WI38 (cell line): ENCODE measurements around the gene MEF2A.
"Not testable (repeated sequence)": the region's sequence is repeated elsewhere in the genome, so short reads cannot be mapped to it uniquely, and the experiment has no call there.

ENCODE experiments used
- H3K4me3 ChIP-seq: 2 replicates; pipeline ENCODE4 v1.5.1; 2011; ENCODE audit warnings: low read depth, mild to moderate bottlenecking, control low read depth, low read length
- CTCF ChIP-seq: IDR thresholded peaks from 2 replicates; pipeline ENCODE4 v1.5.1; 2012; ENCODE audit warnings: low read depth, mild to moderate bottlenecking, control low read depth, low read length

Gene MEF2A

GRCh38 chr15:99565299-99566156 lies at the start of gene MEF2A:
TSS of gene MEF2A (plus strand) at chr15:99565984. CDS start at chr15:99633120, 67,136 bp downstream.
- TF ChIP-seq CTCF: no peak
- H3K4me3 ChIP-seq: peak within 1 kb of the TSS; percentile 90

- TF ChIP-seq CTCF: no peak
Measured at GRCh38 chr15:99518191-99518590, 47.6 kb upstream of the MEF2A start.

GRCh38 chr15:99519366-99519765 lies 46.4 kb upstream of the MEF2A start:
- not testable (repeated sequence) for H3K4me3 ChIP-seq

More at GRCh38 chr15:99518191-99518590, 47.6 kb upstream of the MEF2A start:
- H3K4me3 ChIP-seq: no peak overlapping the region

GRCh38 chr15:99522288-99522687 lies 43.5 kb upstream of the MEF2A start:
- H3K4me3 ChIP-seq: no peak overlapping the region
- TF ChIP-seq CTCF: no peak

GRCh38 chr15:99526176-99526575 lies 39.6 kb upstream of the MEF2A start:
- TF ChIP-seq CTCF: no peak
- H3K4me3 ChIP-seq: no peak overlapping the region

- no peak for TF ChIP-seq CTCF
- H3K4me3 ChIP-seq: no peak overlapping the region
Measured at GRCh38 chr15:99526671-99527070, 39.1 kb upstream of the MEF2A start.

GRCh38 chr15:99536422-99537040 lies 29.3 kb upstream of the MEF2A start:
- no peak overlapping the region for H3K4me3 ChIP-seq
- TF ChIP-seq CTCF: no peak

- H3K4me3 ChIP-seq: no peak overlapping the region
- TF ChIP-seq CTCF: no peak
Measured at GRCh38 chr15:99537344-99537743, 28.4 kb upstream of the MEF2A start.
